Stimulated activated CD4-positive, alpha-beta T cell treated with anti-CD3 and anti-CD28 coated beads, TNF-alpha, amount 100 ng/mL, for 48 hours (primary cell): Measurements from ENCODE around the gene EFCAB6.

Experiments used
- DNase-seq, 3 donors: peaks; one replicate each; pipeline ENCODE4 v3.0.0-alpha.2; 2020; ENCODE audit warnings: low read depth in 3 of 3

Gene EFCAB6

GRCh38 chr22:43530349-43531201 lies 281.5 kb downstream of the EFCAB6 start:
- DNase-seq, result no peak

DNA sequence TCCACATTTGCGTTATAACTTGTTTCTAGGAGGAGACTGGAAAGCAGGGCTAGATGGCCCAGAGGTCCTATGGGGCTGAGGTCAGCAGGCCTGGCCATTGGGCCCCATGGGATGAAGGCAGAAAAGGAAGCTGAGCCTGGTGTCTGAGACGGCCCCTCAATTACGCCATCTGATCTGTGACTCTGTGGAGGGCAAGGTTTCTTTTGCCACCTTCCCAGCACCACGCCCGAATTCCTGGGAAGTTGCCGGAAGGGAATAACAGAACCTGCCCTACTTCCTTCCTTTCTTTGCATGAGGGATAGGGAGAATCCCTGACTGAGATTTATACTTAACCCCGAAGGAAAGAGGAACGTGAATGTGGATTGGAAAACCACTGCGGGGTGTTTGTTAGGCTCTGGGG lies 282.2 kb downstream of the EFCAB6 start:
- no peak for DNase-seq

GRCh38 chr22:43529461-43529860 lies 282.6 kb downstream of the EFCAB6 start:
- DNase-seq, result no peak

DNA sequence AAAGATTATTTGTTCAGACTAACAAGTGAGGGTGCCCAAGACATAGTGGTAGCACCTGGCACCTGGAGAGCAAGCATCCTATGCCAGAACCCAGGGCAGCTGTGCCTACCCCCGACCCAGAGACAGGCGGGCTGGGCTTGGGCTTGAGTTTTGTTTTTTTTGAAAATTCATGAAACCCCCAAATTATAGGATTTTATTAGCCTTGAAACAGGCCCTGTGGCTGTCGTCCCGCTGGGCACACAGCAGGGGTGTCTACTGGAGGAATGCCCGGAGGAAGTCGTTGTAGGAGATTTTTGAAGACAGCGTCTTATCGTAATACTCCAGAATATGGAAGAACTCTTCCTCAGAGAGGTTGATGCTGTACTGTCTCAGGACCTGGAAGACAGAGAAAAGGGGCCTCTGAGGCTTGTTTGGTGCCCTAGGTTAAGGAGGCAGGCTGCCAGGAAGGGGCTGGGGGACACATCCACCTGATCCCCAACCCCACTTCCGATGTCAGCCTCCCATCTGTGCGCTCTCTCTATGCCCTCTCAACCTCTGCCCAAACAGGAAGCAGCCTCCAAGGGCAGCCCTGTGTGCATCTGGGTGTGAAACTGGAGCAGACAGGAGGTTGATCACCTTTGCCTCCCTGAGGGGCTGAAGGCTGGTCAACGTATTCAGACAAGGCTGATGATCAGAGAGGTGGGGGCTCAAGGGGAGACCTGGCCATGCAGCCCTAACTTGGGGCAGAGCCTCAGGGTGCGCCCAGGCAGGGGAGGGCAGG lies 283.3 kb downstream of the EFCAB6 start:
- no peak for DNase-seq

DNA sequence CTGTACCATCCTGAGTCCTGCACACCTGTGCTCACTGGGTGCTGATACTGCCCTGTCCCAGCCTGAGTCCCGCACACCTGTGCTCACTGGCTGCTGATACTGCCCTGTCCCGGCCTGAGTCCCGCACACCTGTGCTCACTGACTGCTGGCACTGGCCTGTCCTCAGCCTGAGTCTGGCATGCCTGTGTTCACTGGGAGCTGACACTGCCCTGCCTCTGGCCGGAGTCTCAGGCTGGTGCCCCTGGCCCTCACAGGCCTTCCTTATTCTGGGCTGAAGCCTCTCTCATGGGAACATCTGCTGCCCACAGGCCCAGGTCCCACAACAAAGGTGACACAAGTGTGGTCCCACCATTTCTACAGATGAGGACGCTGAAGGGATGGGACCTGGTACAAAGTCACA lies 285.2 kb downstream of the EFCAB6 start:
- no peak for DNase-seq

- DNase-seq, result no peak
Measured at GRCh38 chr22:43526117-43526655, 285.9 kb downstream of the EFCAB6 start.

DNA sequence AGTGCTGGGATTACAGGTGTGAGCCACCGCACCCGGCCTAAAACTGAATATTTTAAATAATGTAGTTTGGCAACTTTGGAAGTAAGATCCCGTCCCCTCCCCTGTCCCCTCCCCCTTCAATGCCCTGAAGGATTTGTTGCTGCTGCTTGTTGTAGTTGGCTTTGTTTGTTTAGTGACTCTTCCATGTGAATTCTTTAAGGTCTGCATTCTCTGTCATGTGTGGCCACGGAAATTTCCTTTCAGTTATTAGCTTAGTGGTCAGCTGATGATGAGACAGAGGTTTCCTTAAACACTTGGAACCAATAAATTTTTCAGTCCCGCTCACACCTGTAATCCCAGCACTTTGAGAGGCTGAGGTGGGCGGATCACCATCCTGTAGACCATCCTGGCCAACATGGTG lies 290.4 kb downstream of the EFCAB6 start:
- no peak for DNase-seq

GRCh38 chr22:43520632-43521039 lies 291.5 kb downstream of the EFCAB6 start:
- no peak for DNase-seq

GRCh38 chr22:43516996-43517635 lies 295.0 kb downstream of the EFCAB6 start:
- no peak for DNase-seq

GRCh38 chr22:43516386-43516785 lies 295.7 kb downstream of the EFCAB6 start:
- no peak for DNase-seq

DNA sequence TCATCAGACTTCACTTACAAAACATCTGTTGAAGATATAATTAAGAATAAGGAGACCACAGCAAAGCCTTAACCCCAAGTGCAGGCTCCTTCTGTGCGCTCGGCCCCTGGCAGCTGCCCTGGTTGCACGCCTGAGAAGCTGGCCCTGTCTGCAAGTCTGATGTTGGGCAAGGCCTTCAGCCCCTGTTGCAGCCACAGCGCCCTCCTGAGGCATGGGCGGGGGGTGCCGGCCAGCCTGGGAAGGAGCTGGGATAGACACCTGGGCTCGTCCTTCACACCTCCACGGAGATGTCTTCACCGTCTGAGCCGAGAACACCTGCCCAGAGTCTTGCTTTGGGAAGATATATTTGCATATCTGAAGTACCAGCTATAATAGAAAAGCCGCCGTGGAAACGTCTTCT lies 296.2 kb downstream of the EFCAB6 start:
- DNase-seq, result no peak

GRCh38 chr22:43515411-43515810 lies 296.7 kb downstream of the EFCAB6 start:
- no peak for DNase-seq

DNA sequence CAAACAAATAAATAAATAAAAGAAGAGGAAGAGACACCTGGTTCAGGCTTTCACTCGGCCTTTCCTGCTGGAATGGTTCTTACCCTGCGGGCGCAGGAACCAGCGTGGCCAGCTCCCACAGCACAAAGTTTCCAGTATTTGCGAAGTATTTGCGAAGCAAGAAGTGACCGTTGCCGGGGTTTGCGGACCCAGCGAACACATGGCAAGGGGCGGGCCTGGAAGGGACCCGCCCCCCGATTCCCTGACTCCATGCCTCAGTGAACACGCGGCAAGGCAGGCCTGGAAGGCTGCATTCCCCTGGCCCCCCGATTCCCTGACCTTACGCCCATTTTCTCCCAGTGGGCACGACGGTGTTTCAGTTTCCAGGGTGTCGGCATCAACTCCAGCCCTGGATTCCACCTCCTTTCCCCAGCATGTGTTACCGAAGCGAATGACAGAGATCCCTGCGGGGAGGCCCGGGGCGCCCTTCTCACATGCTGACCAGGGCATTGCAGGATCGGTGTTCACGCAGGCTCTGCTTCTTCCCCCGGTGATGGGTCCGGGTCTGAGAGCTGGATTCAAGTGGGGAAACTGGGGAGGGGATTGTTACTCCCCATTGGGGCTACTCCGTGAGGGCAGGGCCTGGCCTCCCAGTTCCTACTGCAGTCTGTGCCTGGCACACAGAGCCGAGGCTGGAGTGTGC lies 297.5 kb downstream of the EFCAB6 start:
- DNase-seq, result no peak

GRCh38 chr22:43512279-43512678 lies 299.8 kb downstream of the EFCAB6 start:
- DNase-seq, result no peak

DNA sequence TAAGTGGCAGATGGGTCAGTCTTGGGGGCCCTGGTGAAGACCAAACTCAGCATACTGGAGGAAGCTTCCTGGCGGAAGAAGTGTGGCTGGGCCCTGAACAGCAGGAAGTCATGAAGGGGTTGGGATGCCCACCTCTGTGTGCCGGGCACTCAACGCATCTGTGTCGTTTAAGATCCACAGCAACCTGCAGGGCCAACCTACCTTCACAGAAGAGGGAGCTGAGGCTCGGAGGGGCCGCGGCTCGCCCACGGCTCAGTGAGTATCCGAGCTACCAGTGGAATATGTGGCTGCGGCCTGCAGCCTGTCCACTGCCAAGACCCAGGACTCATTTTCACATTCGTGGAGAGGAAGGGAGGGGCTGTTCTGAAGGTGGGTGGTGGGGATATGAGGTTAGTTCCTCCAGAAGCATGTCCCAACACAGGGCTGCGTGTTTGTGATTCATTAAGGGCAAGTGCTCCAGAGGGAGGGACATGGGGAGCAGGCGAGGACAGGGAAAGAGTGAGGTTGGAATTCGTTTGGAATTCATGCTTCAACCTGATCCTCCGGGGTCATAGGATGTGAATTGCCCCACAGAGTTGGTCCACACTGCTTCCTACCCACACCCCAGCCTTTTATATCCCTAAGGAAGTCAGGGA lies 300.7 kb downstream of the EFCAB6 start:
- no peak for DNase-seq

- no peak for DNase-seq
Measured at GRCh38 chr22:43510281-43511070, 301.6 kb downstream of the EFCAB6 start.

DNA sequence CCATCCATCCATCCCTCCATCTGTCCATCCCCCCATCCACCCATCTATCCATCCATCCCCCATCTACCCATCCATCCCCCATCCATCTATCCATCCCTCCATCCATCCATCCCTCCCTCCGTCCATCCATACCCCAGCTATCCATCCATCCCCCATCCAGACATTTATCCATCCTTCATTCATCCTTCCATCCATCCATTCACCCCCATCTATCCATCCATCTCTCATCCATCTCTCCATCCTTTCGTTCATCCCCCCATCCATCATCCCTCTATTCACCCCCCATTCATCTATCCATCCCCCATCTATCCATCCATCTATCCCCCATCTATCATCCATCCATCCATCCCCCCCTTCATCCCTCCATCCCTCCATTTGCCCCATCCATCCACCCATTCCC lies 302.8 kb downstream of the EFCAB6 start:
- DNase-seq, result no peak

GRCh38 chr22:43508489-43508888 lies 303.6 kb downstream of the EFCAB6 start:
- DNase-seq, result no peak

DNA sequence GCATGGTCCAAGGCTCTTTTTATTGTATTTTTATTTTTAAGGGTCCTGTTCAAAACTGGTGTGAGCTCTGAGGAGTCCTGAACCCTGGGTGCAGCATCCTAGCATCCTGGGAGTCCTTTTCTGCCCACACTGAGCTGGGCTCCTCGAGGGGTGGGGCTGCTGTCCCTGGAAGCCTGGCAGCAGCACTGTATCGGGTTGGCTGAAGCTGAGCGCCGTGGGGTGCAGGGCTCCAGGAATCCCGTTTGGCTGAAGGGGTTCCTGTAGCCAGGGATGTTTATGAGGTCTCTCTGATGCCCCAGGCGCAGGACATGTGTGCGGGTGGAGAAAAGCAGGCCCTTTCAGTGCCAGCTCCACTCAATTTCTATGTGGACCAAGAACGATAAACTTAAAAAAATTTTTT lies 304.9 kb downstream of the EFCAB6 start:
- no peak for DNase-seq

DNA sequence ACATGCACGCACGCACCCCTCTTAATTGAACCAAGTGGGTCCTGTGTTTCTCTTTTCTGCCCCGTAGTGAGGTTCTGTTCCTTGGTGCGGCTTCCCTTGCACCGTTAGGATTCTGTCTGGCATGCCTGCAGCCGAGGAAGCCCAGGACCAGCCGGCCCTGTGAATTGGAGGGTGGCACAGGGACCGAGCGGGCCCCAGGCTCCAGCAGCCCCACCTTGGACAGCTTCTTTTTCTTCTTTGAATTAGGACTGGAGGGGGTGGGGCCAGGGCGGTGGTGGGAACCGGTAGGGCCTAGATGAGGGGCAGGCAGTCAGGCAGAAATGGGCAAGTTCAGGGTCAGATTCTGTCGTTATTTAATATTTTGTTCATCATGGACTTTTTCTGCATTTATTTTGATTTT lies 305.6 kb downstream of the EFCAB6 start:
- no peak for DNase-seq
